Activated CD4-positive, alpha-beta T cell treated with anti-CD3 and anti-CD28 coated beads, Interleukin-2, Interleukin-4, amounts not matched to agents 100 ng/mL and 50 ng/mL, durations not matched to agents 16 hours and 8 hours (primary cell): Measurements from ENCODE around the gene FGF16.
"Not testable (repeated sequence)": the region's sequence is repeated elsewhere in the genome, so short reads cannot be mapped to it uniquely, and the experiment has no call there.

Experiments used
- DNase-seq: peaks from one replicate; pipeline ENCODE4 v3.0.0-alpha.2; 2020; ENCODE audit warnings: low spot score

FGF16 gene

DNA sequence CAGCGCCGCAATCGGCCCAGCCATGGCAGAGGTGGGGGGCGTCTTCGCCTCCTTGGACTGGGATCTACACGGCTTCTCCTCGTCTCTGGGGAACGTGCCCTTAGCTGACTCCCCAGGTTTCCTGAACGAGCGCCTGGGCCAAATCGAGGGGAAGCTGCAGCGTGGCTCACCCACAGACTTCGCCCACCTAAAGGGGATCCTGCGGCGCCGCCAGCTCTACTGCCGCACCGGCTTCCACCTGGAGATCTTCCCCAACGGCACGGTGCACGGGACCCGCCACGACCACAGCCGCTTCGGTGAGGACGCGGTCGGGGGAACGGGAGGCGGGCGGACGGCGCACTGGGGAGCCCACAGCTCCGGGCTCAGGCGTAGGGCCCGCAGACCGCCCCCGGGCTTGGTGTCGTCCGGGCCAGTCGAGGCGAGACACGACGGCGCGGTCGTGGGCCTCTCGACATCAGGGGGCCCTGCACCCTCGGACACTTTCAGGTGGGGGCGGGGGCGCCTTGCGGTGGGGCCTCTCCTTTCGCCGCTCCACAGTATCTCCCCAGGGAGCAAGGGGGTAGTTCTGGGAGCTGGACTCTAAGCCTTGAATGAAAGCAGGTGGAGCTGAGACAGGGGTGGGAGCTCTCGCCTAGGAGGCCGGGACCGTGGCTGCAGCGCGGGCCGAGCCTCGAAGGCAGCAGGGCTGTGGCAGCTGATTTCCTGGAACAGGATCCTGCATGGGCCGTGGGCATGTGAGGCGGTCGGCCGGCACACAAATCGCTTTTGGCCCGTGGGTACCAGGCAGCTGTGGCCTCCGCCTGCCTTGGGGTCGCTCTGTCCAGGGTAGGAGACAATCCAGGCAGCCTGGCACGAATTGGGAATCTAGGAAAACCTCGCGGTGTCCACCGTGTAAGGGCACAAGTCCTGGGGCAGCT, 722 bp downstream of the FGF16 start:
- no peak for DNase-seq

DNA sequence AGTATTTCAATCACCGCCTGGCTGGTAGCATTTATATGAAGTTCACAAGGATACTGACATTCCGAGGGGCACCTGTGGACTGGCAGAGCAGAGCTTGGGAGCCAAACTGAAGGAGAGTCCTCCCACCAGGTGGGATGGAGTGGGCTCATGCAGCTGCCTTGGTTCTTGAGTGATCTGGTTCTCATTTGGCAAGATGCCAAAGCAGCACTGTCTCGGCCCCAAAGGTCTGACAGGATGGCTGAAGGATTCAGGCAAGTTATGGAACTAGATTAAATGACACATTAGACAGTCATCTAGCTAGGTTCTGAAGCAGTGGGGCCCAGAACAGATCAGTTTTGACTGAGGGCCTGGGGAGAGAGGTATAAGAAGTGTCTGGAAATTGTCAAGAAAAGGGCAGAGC, 3.2 kb downstream of the FGF16 start:
- DNase-seq, result no peak

DNA sequence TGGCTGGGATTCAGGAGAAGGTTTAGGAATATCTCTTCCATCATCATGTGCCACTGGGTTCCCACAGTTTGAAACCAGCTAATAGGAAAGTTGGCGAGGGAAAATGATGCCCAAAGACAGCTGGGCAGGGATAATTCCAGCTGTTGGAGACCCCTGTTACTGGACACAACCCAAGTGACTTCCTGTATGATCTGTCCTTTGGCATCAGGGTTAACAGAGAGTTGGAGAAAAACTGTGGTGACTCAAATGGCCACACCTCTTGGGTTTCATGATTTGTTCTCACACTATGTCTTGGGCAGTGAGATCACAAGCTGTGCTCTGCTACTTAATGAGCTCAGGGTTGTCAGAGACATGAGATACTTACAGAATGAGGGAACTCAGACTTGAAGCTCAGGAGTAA, 3.8 kb downstream of the FGF16 start:
- DNase-seq, result no peak

- DNase-seq, result no peak
These were observed 6.0 kb downstream of the FGF16 start for GRCh38 chrX:77453190-77453589.

DNA sequence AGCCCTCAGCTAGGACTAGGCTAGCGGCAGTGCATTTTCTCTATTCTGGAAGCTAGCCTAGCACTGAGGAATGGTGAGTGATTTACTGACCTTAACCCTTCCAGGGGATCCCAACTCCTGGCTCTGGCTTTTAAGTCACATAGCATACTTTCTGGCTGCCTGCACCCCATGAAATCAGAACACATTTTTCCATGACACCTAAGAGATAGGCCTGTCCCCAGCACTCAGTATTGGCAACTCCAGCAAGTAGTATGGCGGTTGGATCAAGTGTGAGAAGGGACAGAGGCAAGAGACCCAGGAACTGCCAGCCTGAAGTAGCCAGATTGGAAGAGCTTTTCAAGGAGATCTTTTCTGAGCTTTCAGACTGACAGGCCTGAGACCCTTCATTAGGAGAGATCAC, 8.2 kb downstream of the FGF16 start:
- no peak for DNase-seq

GRCh38 chrX:77484045-77484444, 36.9 kb downstream of the FGF16 start:
- no peak for DNase-seq

GRCh38 chrX:77493677-77494553, 46.7 kb downstream of the FGF16 start:
- no peak for DNase-seq

- not testable (repeated sequence) for DNase-seq
These were observed 53.0 kb downstream of the FGF16 start for GRCh38 chrX:77500164-77500563.

GRCh38 chrX:77502951-77503525, 55.8 kb downstream of the FGF16 start:
- DNase-seq, result no peak

GRCh38 chrX:77505227-77505626, 58.0 kb downstream of the FGF16 start:
- DNase-seq, result no peak
